Aortic smooth muscle cell (primary cell): ENCODE measurements around the gene SPEM3. TPM values are rescaled to one million over a fixed set of nuclear protein-coding genes. Genes with fewer than 3 reads are reported as not detected.

Experiments used
- total RNA-seq: library from RNA; depleted of rRNA; stranded (reverse); fragments of >200 nt; gene quantifications from 2 replicates; pipeline ENCODE4 v1.2.3, GENCODE V29; 2014

The SPEM3 gene
- total RNA-seq, result not detected in 2 replicates

DNA sequence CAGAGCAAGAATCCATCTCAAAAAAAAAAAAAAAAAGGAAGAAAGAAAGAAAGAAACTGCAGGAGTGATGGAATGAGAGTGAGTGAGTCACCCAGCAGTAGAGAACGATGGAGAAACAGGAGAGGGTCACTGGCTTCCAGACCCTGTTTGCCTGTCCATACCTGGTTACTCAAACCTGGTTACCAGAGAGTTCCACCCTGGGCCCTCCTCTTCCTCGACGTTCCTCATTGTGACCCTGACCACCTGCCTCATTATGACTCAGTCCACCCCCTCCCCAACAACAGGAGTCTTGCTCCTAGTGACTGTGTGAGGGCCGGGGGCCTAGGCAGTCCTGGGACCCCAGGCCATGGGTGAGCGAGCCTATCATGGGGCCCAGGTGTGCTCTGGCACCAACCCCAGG lies at the start of gene SPEM3:
TSS of gene SPEM3 (plus strand) at position 301 of the 400 bp plus-strand sequence. CDS start at position 347, 46 bp downstream.

DNA sequence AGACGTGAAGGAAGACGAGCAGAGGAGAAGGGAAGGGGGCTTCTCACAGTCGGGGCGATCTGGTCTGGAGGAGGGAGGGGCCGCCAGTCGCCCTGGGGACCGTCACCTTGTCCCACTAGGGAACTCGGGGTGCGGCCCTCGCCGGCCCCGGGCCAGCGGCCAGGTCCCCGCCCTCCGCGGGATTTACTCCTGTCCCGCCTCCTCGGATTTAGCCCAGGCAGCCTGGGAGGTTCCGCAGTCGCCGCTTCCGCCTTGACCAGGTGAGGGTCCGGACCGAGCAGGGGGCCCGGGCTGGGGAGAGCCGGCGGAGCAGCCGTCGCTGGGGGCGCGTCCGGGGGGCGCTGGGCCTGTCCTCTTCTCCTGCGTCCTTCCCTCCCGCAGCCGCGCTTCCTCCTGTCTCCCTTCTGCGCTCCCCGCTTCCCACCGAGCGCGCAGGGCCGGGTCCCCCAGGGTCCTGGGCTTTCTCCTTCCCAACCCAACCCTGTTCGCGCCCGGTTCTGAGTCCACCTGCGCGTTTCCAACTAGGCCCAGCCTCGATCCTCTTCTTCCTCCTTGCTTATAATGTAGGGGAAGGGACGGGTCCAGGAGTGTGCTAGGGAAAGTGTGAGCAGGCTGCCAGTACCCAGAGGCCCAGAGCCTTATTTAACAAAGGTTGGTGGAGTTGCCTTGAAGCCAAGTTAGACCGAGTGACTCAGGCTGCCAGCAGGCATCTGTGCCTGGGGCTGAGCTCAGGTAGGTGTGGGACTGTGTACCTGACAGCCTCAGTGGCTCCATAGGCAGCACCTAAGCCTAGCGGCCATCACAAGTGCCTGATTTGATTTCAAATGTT lies 47.6 kb upstream of the SPEM3 start, which contains the start of gene TNK1:
TSS of gene TNK1 (plus strand) at position 235 of the 829 bp plus-strand sequence. CDS start 1,838 bp downstream, outside the sequence.

DNA sequence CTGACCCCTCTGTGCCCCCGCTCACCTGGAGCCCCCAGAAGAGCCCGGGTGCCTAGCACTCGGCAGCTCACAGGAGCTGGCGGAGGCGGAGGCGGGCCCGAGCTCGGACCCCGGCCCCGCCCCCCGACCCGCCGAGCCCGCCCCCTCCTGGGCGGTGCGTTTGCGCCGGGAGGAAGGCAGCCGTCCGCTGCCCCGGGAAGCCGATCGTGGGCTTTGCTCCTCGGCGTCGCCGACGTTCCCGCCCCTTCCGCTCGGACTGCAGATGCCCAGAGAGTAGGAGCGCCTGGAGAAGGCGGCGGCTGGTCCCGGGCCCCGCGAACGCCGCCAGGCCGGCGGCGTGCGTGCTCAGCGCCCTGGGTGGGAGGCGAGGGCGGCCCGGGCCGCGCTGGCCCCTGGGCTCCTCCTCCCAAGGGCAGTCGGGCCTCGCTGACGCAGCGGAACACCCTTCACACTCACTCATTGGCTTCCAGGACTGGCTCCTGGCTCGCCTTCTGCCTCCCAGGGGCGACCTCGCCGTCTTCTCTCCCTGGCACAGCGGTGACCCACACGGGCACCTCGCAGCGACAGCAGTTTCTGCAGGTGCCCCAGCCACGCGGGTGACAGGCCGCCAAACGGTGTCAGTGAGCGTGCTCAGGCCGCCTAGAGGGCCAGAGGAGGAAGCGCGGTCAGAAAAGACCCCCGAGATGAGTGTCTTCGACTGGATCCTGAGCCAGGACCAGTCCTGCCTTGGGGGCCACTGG lies 34.0 kb upstream of the SPEM3 start, which contains the start of gene PLSCR3:
TSS of gene PLSCR3 (minus strand) at position 74 of the 740 bp plus-strand sequence. CDS start 415 bp downstream, outside the sequence.

DNA sequence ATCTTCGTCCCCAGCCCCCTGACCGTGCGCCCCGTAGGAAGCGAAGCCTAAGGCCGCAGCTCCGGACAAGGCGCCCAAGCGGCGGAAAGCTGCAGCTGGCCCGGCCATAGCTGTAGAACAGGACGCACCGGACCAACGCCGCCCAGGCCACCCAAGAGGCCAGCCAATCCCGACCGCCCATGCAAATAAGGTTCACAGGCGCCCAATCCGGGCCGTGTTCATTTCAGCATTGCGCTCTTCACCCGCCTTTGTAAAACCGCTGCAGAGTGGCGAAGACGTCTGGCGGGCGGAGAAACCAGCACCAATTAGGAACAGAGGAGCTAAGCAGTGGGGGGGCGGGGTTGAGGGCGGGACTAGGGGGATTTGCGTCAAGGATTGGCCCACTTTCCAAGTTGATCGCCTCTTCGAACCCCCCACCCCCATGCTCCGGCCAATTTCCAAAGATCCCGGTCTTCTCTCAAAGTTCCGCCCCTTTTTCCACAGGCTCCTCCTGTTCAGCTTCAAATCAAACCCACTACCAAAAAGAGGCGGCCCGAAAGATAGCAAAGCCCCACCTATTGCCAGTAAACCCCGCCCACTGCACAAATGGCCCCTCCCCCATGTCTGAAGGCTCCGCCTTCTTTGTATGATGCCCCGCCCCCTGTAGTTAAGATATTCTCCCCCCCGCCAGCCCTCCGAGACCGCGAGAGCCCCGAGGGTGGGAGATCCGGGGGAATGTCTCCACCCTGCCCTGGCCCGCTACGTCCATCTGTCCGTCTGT lies 24.5 kb upstream of the SPEM3 start, which contains the start of gene TMEM256:
TSS of gene TMEM256 (minus strand) at position 121 of the 760 bp plus-strand sequence. CDS start at position 108, 13 bp downstream.

DNA sequence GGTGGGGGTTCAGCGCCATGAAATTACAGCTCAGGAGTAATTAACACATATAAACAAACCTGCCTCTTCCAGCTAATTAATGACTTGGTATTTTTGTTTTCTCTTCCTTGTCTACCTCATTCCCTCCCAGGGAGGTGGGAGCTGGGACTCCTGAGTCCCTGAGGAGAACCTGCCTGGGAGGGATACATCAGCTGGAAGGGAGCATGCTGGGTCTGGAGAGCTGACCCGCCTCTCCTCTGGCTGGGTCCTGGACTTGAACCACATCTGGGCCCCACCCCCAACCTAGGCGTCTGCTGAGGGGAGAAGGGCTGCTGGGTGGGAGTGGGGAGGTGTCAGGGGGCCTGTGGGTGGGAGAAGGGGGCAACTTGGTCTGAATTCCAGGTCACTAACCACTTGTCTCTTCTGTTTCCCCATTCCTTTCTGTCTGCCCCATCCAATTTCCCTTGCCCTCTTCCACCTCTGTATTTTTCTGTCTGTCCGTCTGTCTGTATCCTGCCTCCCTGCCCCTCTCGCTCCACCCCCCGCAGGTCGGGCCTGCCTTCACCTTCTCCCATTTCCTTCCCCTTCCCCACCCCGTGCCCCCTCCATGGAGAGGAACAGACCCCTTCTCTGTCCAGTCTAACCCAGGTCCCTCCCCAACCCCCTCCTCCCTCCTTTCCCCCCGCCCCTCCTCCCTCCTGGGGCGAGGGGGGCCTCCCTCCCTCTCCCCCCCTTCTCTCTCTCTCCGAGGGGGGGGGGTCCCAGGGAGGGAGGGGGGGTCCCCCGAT lies 21.0 kb upstream of the SPEM3 start, which contains the start of gene NLGN2:
TSS of gene NLGN2 (plus strand) at position 361 of the 767 bp plus-strand sequence. CDS start 411 bp downstream, outside the sequence.

DNA sequence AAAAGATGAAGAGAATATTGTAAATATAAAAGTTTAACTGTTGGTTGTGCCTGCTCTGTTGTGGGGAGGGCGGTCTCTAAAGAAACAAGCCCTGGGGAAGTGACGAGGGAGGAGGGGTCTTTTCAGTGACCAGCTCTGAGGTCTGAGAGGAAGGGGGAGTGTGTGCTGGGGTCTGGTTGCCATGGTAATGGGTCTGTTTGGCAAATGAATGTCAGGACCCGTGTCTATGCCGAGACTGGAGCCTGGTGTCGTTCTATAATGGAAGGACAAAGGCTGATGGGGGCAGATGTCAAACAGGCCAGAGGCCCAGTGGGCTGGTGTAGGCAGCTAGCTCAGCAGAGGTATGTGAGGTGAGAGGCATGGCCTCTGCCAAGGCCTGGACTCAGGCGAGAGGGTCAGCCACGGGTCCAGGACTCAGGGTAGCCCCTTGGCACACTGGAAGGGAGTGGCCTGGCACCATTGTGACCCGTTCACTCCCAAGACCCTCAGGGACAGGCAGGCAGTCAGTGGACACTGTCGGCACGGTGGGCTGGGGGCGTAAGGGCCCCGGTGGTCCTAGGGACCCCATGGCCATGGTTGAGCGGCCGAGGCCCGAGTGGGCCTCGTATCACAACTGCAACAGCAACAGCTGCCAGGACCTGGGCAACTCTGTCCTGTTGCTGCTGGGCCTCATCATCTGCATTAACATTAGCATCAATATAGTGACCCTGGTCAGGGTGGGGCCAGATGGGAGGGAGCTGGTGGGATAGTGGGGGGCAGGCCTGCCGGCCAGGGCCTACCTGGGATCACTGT lies 8.6 kb upstream of the SPEM3 start, which contains the start of gene SPEM1:
TSS of gene SPEM1 (plus strand) at position 506 of the 792 bp plus-strand sequence. CDS start at position 567, 61 bp downstream.

DNA sequence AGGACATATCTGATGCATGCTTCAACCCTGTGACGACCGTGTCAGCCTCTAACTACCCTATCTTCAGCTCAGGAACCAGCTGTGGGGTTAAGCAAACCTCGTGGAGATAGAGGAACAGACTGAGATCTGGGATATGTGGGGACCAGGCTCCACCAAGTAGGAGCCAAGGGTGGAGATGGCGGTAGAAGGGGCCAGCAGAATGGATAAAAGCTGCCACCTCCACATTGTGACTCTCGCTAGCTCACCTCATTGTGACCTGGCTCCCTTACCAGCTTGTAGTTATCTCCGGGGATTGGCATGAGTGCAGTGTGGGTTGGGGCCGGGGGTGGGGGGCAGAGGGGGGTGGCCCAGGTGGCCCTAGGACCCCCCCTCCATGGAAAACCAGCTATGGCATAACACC lies 3.3 kb upstream of the SPEM3 start, which contains the start of gene SPEM2:
TSS of gene SPEM2 (plus strand) at position 301 of the 400 bp plus-strand sequence. CDS start at position 374, 73 bp downstream.

DNA sequence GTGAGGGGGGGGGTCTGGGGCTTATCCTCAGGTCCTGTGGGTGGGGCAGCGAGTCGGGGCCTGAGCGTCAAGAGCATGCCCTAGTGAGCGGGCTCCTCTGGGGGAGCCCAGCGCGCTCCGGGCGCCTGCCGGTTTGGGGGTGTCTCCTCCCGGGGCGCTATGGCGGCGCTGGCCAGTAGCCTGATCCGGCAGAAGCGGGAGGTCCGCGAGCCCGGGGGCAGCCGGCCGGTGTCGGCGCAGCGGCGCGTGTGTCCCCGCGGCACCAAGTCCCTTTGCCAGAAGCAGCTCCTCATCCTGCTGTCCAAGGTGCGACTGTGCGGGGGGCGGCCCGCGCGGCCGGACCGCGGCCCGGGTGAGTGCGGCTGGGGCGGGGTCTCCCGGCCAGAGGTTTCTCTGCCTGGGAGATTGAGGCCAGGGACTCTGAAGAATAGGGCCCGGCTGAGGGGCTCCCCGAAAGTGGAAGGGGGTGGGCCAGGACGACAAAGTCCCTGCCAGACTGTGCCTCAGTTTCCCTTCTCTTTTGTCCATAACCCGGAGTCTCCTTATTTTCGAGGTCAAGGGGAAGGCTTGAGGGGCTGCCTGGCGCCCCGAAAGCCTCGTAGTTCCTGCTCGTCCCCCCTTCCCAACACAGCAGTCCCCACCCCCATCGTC lies 10.9 kb downstream of the SPEM3 start, which contains the start of gene FGF11:
TSS of gene FGF11 (plus strand) at position 51 of the 651 bp plus-strand sequence. CDS start at position 160, 109 bp downstream.

DNA sequence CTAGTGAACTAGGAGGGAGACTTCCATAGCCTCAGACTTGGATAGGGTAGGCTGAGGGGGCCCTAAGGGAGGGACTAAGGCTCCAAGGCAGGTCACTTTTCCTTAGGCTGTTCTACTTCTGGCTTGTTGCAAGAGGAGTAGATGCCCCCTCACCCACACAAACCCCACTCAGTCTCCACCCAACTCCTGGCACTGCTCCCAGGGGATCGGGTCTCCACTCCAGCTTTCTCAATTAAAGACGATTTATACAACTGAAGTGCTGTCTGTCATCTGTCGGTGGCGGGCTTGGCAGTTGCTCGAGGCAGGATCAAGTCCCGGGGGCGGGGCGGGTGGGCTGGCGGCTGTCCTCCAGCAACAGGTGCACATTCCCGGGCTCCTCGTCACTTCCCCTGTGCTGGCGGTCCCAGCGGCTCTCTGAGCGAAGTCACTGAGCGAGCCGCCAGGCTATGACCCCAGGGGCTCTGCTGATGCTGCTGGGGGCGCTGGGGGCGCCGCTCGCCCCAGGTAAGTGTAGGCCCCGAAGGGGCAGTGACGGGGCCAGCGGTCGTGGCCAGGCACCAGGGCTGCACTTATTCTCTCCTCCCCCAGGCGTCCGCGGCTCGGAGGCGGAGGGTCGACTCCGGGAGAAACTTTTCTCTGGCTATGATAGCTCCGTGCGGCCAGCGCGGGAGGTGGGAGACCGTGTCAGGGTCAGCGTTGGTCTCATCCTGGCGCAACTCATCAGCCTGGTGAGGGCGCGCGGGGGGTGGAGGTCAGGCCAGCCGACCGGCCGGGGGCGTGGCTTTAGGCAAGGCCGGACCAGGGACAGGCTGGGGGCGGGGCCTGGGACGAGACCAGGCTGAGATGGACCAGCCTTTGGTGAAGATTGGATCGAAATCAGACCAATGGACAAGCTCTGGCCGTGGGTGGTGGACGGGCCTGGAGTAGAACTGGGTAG lies 16.3 kb downstream of the SPEM3 start, which contains the start of gene CHRNB1:
TSS of gene CHRNB1 (plus strand) at position 380 of the 937 bp plus-strand sequence. CDS start at position 447, 67 bp downstream.

DNA sequence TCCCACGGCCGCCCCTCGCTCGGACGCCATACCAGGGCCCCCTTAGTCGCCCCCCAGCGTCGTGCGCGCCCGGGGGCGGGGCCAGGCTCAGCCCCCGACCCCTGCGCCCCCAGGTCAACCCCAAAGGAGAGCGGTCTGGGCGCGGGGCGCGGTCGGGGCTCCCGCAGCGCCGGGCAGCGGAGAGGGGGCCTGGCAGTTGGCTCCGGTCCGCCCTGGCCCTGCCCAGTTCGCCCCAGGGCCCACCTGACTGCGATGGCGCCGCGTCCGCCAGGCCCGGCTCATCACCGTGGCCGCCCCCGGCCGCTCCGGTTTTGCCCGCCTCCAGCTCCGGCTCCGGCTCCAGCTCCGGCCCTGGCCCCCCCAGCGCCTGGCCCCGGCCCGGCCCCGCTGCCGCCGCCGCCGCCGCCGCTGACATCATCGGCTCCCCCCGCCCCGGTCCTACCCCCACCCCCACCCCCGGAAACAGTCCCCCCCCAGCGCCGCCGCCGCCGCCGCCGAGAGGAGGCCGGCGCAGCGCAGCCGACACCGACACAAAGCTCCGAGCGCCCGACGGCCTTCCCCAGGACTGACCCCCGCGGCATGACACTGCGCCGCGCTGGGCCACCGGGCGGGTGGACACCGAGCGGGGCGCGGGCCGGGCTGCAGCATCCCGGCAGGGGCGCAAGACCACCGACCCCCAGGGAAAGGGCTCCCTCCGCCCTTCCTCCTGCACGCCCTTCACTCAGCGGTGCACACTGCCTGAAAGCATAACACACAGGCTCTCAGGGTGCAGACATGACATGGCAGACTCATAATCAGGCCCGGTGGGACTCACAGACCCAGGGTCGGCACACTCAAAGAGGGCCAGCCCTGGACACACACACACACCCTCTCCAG lies 50.8 kb downstream of the SPEM3 start, which contains the start of gene ZBTB4:
TSS of gene ZBTB4 (minus strand) at position 419 of the 876 bp plus-strand sequence. CDS start 12,830 bp downstream, outside the sequence.

DNA sequence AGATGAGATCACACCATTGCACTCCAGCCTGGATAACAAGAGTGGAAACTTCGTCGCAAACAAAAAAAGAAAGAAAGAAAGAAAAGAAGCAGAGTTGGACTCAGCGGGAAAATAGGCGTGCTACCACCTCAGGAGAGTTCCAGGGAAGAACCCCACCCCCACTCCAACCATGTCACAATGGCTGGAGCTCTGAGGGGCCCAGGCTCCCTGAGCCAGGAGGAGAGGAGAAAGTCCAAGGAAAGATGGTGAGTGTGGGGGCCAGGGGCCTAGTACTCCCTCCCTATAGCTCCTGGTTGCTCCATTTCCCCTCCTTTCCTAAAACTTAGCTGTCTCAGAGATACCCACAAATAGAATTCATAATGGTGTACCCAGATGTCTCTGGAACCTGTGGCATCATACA lies 52.6 kb downstream of the SPEM3 start, which contains the start of gene SLC35G6:
TSS of gene SLC35G6 (plus strand) at position 172 of the 400 bp plus-strand sequence. CDS start at position 243, 71 bp downstream.

Other genes starting within 250 kb of the SPEM3 start
- 0.66 and 0.68 TPM in 2 replicates for gene ASGR1, start 249.5 kb upstream of the SPEM3 start, total RNA-seq
- 15.0 and 16.0 TPM in 2 replicates for gene DLG4, start 209.0 kb upstream of the SPEM3 start, total RNA-seq
- 273 and 426 TPM in 2 replicates for gene ACADVL, start 208.9 kb upstream of the SPEM3 start, total RNA-seq
- gene DVL2, start 194.3 kb upstream of the SPEM3 start, total RNA-seq, result 69.3 and 76.5 TPM in 2 replicates
- 33.3 and 34.9 TPM in 2 replicates for gene PHF23, start 189.4 kb upstream of the SPEM3 start, total RNA-seq
- 172 and 209 TPM in 2 replicates for gene GABARAP, start 186.4 kb upstream of the SPEM3 start, total RNA-seq
- gene CTDNEP1, start 177.1 kb upstream of the SPEM3 start, total RNA-seq, result 17.6 and 35.4 TPM in 2 replicates
- gene ELP5, start 176.6 kb upstream of the SPEM3 start, total RNA-seq, result 29.7 and 35.6 TPM in 2 replicates
- gene CLDN7, start 166.4 kb upstream of the SPEM3 start, total RNA-seq, result 3.5 and 8.2 TPM in 2 replicates
- gene SLC2A4, start 147.1 kb upstream of the SPEM3 start, total RNA-seq, result 0.13 and 0.19 TPM in 2 replicates
- not detected in 2 replicates for gene YBX2, start 134.2 kb upstream of the SPEM3 start, total RNA-seq
- gene EIF5A, start 121.2 kb upstream of the SPEM3 start, total RNA-seq, result 541 and 738 TPM in 2 replicates
- 33.6 and 40.6 TPM in 2 replicates for gene GPS2, start 113.5 kb upstream of the SPEM3 start, total RNA-seq
- gene NEURL4, start 99.5 kb upstream of the SPEM3 start, total RNA-seq, result 14.2 and 18.9 TPM in 2 replicates
- gene ACAP1, start 92.3 kb upstream of the SPEM3 start, total RNA-seq, result 0.56 and 2.2 TPM in 2 replicates
- gene KCTD11, start 76.7 kb upstream of the SPEM3 start, total RNA-seq, result 5.8 and 5.9 TPM in 2 replicates
- gene TMEM95, start 73.7 kb upstream of the SPEM3 start, total RNA-seq, result not detected in 2 replicates
- not detected in 2 replicates for gene TNK1, start 47.8 kb upstream of the SPEM3 start, total RNA-seq
- 18.6 and 25.4 TPM in 2 replicates for gene PLSCR3, start 34.3 kb upstream of the SPEM3 start, total RNA-seq
- gene TMEM256, start 24.8 kb upstream of the SPEM3 start, total RNA-seq, result 55.4 and 82.8 TPM in 2 replicates
- gene NLGN2, start 21.0 kb upstream of the SPEM3 start, total RNA-seq, result 2.5 and 6.7 TPM in 2 replicates
- not detected in 2 replicates for gene SPEM1, start 8.5 kb upstream of the SPEM3 start, total RNA-seq
- gene SPEM2, start 3.2 kb upstream of the SPEM3 start, total RNA-seq, result not detected in 2 replicates
- 2.4 and 3.2 TPM in 2 replicates for gene TMEM102, start 6.6 kb downstream of the SPEM3 start, total RNA-seq
- 0.13 and 0.19 TPM in 2 replicates for gene FGF11, start 10.7 kb downstream of the SPEM3 start, total RNA-seq
- 6.6 and 7.6 TPM in 2 replicates for gene CHRNB1, start 16.2 kb downstream of the SPEM3 start, total RNA-seq
- gene ZBTB4, start 50.8 kb downstream of the SPEM3 start, total RNA-seq, result 18.2 and 23.6 TPM in 2 replicates
- not detected in 2 replicates for gene SLC35G6, start 52.6 kb downstream of the SPEM3 start, total RNA-seq
- gene POLR2A, start 55.5 kb downstream of the SPEM3 start, total RNA-seq, result 98.6 and 101 TPM in 2 replicates
- 9.2 and 21.8 TPM in 2 replicates for gene TNFSF12, start 120.2 kb downstream of the SPEM3 start, total RNA-seq
- 3.4 and 4.1 TPM in 2 replicates for gene TNFSF13, start 129.9 kb downstream of the SPEM3 start, total RNA-seq
- 55.3 and 71.7 TPM in 2 replicates for gene SENP3, start 133.1 kb downstream of the SPEM3 start, total RNA-seq
- gene CD68, start 150.8 kb downstream of the SPEM3 start, total RNA-seq, result 47.7 and 75.6 TPM in 2 replicates
- gene MPDU1, start 155.0 kb downstream of the SPEM3 start, total RNA-seq, result 41.5 and 57.2 TPM in 2 replicates
- gene SOX15, start 161.2 kb downstream of the SPEM3 start, total RNA-seq, result 0.19 and 0.26 TPM in 2 replicates
- 45.9 and 56.7 TPM in 2 replicates for gene FXR2, start 186.0 kb downstream of the SPEM3 start, total RNA-seq
- 45.6 and 50.5 TPM in 2 replicates for gene SAT2, start 199.0 kb downstream of the SPEM3 start, total RNA-seq
- gene SHBG, start 201.3 kb downstream of the SPEM3 start, total RNA-seq, result 0.26 and 0.50 TPM in 2 replicates
- gene ATP1B2, start 222.1 kb downstream of the SPEM3 start, total RNA-seq, result under 0.01 TPM in 2 replicates